Tibial artery (tissue), 4 donors: ENCODE data around the gene SRA1.

Experiments
- DNase-seq, 2 donors: peaks; one replicate each; pipeline ENCODE4 v3.0.0-alpha.2; 2019
- H3K27ac ChIP-seq, 2 donors: fragments of 200-600 bp; sonication (generic) in 1 of 2; 1 replicate in 1 of 2; 2 replicates in 1 of 2; pipeline ENCODE4 v1.5.1; 2018 to 2019; ENCODE audit warnings: mild to moderate bottlenecking in 1 of 2
- H3K27me3 ChIP-seq, 2 donors: fragments of 200-600 bp; sonication (generic) in 1 of 2; one replicate each; pipeline versions ENCODE4 v1.5.1 to v1.6.0; 2016 to 2019
- H3K36me3 ChIP-seq, 3 donors: fragments of 200-600 bp; sonication (generic) in 2 of 3; one replicate each; pipeline ENCODE4 v1.5.1; 2016 to 2019; ENCODE audit warnings: mild to moderate bottlenecking in 2 of 3
- H3K4me1 ChIP-seq, 4 donors: fragments of 200-600 bp; sonication (generic) in 2 of 4; 1 replicate in 3 of 4; 2 replicates in 1 of 4; pipeline ENCODE4 v1.5.1; 2016 to 2019
- H3K4me3 ChIP-seq, 2 donors: fragments of 200-600 bp; sonication (generic) in 1 of 2; 1 replicate in 1 of 2; 2 replicates in 1 of 2; pipeline ENCODE4 v1.5.1; 2018 to 2019; ENCODE audit warnings: mild to moderate bottlenecking in 2 of 2
- H3K9me3 ChIP-seq, 3 donors: fragments of 200-600 bp; sonication (generic) in 1 of 3; one replicate each; pipeline ENCODE4 v1.5.1; 2016 to 2019
- intact Hi-C: fragments of 100-400 bp; cut with DNase I; formaldehyde crosslinking; loops from one replicate; pipeline ENCODE4 v1.15.0; 2023; ENCODE audit warnings: low total_unique reads
- TF ChIP-seq, protein P1 (sequence below), 2 experiments: fragments of 200-600 bp in 1 of 2; fragments of 450-650 bp in 1 of 2; IDR thresholded peaks; one replicate each; pipeline ENCODE4 v1.5.1; 2017 to 2019; ENCODE audit warnings: antibody characterized with exemption in 2 of 2, mild to moderate bottlenecking in 1 of 2, moderate library complexity in 1 of 2

The SRA1 gene

GRCh38 chr5:140549237-140550144 is 7.8 kb downstream of the SRA1 start:
- DNase-seq, result peak in 1 of 2 donors; percentile 56
- no peaks in the 10 kb centered on the region for H3K27me3 ChIP-seq
- intact Hi-C loops, result loop anchor here (5.0 to 10.0 kb wide), 2 partner anchors 98 to 145 kb away; partner anchors contain the start of genes HARS1, HARS2, IK and NDUFA2
- peaks cover 12 to 39% (median 34%) of the 10 kb centered on the region in 3 donors for H3K36me3 ChIP-seq
- peak overlapping the region; percentile 93 to 99 for H3K27ac ChIP-seq
- TF ChIP-seq, protein P1, sequence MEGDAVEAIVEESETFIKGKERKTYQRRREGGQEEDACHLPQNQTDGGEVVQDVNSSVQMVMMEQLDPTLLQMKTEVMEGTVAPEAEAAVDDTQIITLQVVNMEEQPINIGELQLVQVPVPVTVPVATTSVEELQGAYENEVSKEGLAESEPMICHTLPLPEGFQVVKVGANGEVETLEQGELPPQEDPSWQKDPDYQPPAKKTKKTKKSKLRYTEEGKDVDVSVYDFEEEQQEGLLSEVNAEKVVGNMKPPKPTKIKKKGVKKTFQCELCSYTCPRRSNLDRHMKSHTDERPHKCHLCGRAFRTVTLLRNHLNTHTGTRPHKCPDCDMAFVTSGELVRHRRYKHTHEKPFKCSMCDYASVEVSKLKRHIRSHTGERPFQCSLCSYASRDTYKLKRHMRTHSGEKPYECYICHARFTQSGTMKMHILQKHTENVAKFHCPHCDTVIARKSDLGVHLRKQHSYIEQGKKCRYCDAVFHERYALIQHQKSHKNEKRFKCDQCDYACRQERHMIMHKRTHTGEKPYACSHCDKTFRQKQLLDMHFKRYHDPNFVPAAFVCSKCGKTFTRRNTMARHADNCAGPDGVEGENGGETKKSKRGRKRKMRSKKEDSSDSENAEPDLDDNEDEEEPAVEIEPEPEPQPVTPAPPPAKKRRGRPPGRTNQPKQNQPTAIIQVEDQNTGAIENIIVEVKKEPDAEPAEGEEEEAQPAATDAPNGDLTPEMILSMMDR (IDR thresholded peaks at IDR 0.05), result no peak
- H3K4me1 ChIP-seq, result peaks cover 13 to 34% (median 27%) of the 10 kb centered on the region in 4 donors
- no peak overlapping the region for H3K4me3 ChIP-seq
- no peaks in the 10 kb centered on the region for H3K9me3 ChIP-seq

DNA sequence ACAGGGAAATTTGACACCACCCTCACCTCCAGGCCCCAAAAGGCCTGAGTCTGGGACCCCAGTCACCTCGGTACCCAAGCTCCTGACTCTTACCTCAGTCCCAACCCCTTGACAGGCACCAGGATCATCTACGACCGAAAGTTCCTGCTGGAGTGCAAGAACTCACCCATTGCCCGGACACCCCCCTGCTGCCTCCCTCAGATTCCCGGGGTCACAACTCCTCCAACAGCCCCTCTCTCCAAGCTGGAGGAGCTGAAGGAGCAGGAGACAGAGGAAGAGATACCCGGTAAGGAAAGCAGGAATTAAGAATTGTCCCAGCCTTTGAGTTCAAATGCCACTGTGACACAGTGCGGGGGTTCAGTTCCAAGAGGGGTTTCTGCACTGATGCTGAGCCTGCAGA is 8.5 kb downstream of the SRA1 start:
- intact Hi-C loops, result loop anchor here (5.0 to 10.0 kb wide), 2 partner anchors 99 to 146 kb away; partner anchors contain the start of genes HARS1, HARS2, IK and NDUFA2
- no peaks in the 10 kb centered on the region for H3K27me3 ChIP-seq
- DNase-seq, result no peak
- peak overlapping the region; percentile 93 to 99 for H3K27ac ChIP-seq
- H3K4me3 ChIP-seq, result peak overlapping the region; percentile 58 to 80
- H3K4me1 ChIP-seq, result peaks cover 13 to 28% (median 25%) of the 10 kb centered on the region in 4 donors
- peaks cover 12 to 46% (median 41%) of the 10 kb centered on the region in 3 donors for H3K36me3 ChIP-seq
- H3K9me3 ChIP-seq, result no peaks in the 10 kb centered on the region
- TF ChIP-seq, protein P1 (IDR thresholded peaks at IDR 0.05), result no peak

DNA sequence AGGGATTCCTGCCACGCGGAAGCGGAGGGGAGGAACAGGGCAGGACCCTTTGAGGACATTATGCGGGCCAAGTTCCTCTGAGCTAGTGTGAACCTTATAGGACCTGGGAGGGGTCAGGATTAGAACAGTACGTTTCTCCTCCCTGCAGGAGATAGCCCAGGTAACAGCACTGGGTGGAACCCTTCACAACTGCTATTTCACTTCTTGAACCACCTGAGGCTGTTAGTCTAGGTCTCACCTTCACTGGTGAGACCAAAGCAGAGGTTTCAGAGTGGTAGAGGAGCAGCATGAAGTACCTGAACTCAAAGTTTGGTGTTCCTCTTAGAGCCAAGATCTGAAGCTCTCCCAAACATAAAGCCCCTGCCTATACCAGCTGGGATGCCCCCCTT is 9.0 kb downstream of the SRA1 start:
- Histone ChIP-seq H3K4me1 (peaks cover 13 to 28% (median 25%) of the 10 kb centered on the region in 4 donors), H3K9me3 (no peaks in the 10 kb centered on the region), H3K36me3 (peaks cover 12 to 51% (median 45%) of the 10 kb centered on the region in 3 donors), H3K4me3 (peak overlapping the region; percentile 58 to 80), H3K27ac (peak overlapping the region; percentile 93 to 99), H3K27me3 (no peaks in the 10 kb centered on the region)
- TF ChIP-seq, protein P1 (IDR thresholded peaks at IDR 0.05), result no peak
- no peak for DNase-seq
- intact Hi-C loops, result loop anchor here (5.0 to 10.0 kb wide), 2 partner anchors 99 to 147 kb away; partner anchors contain the start of genes HARS1, HARS2, IK and NDUFA2

DNA sequence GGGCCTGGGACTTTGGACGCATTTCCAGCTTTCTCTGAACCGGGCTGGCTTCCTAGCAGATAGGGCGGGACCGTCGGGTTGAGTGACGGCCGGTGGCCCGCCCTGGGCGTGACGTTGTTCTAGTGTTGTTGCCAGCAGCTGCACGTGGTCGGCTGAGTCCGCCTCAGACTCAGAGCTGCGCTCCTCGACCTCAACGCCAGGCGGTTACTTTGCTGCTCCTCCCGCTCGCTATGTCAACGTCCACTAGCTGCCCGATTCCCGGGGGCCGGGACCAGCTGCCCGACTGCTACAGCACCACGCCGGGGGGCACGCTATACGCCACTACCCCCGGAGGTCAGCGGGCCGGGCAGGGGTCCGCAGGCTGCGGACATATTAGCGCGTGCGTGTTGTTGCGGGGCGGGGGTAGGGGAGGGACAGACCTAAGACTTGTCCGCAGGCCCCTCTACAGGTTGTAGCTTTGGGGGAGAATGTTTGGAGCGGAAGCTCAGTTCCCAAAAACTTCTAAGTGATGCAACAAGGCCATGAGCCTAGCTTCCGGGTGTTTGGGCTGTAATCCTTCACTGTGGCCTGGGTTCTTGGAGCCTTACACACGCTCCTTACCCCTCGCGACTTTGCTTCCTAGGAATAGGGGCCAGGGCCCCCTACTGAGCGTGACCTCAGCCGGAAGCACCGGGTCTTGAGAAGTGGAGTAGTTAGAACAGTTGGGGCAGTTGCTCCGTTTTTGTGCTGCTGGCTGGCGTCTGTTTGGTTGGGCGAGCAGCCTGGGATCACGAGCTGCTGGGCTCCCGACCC is 9.6 kb downstream of the SRA1 start, which contains the start of gene EIF4EBP3:
Gene EIF4EBP3 (plus strand): TSS at position 155 of the 792 bp plus-strand sequence. CDS start 76 bp downstream, at position 231.
- Histone ChIP-seq H3K4me1 (peaks cover 13 to 28% (median 25%) of the 10 kb centered on the region in 4 donors), H3K36me3 (peaks cover 12 to 57% (median 48%) of the 10 kb centered on the region in 3 donors), H3K27me3 (no peaks in the 10 kb centered on the region), H3K9me3 (no peaks in the 10 kb centered on the region), H3K27ac (peak within 1 kb of the TSS; percentile 93 to 99), H3K4me3 (peak within 1 kb of the TSS; percentile 58 to 80)
- peak; percentile 97 to 99 for DNase-seq
- intact Hi-C loops, result loop anchor here (5.0 to 10.0 kb wide), 2 partner anchors 100 to 147 kb away; partner anchors contain the start of genes HARS1, HARS2, IK and NDUFA2
- TF ChIP-seq, protein P1 (IDR thresholded peaks at IDR 0.05), result peak; percentile 69 to 93
